Stimulated activated CD8-positive, alpha-beta memory T cell treated with anti-CD3 and anti-CD28 coated beads, Interleukin-2, amount 100 ng/mL, for 48 hours (primary cell): ENCODE results near the gene ERRFI1.

Experiments
- DNase-seq, 2 donors: peaks; one replicate each; pipeline ENCODE4 v3.0.0-alpha.2; 2020; ENCODE audit warnings: low read depth in 2 of 2

ERRFI1 gene

DNA sequence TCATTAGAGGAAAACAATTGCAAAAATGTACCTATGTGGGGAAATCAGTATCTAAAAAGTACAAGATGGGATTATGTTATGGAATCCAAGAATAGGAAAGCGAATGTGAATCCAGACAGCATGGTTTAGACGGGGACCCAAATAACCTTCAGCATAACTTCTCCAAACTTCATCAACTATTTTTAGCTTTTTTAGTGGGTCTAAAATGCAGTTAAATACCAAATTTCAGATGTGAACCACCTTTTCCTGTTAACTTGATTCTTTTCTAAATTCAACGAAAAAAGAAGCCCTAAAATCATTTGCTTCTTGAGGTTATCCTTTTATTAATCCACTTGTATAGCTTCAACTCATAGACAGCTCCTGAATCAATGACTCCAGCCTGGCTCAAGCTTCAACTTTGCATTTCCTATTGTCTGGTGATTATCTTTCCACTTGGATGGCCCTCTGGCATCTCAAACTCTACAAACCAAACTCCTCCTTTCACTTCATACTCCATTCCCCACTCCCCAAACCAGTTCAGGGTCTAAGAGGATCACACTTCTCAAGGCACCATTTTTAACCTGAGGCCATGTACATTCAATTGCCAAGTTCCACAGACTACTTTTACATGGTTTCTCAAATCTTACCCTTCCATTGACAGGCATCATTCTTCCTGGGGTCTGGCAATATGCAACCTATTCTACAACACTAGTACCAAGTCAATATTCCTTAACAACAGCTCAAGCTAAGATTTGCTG, 7.4 kb downstream of the ERRFI1 start:
- DNase-seq: no peak

- no peak for DNase-seq
Measured at GRCh38 chr1:8017495-8018197, 8.5 kb downstream of the ERRFI1 start.

DNA sequence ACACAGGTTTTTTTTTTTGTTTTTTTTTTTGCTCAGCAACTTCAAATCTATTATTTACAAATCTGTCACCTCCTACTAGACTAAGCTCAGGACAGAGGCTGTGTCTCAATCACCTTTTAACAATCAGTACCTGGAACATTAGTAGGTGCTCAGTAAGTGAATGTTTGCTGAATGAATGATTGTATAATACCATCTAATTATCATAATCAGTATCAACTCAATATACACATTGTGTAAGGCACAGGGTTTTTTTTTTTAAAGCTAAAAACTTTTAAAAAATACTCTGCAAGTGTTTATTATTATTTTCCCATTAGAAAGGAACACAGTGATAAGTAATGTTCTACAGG, 9.2 kb downstream of the ERRFI1 start:
- no peak for DNase-seq

DNA sequence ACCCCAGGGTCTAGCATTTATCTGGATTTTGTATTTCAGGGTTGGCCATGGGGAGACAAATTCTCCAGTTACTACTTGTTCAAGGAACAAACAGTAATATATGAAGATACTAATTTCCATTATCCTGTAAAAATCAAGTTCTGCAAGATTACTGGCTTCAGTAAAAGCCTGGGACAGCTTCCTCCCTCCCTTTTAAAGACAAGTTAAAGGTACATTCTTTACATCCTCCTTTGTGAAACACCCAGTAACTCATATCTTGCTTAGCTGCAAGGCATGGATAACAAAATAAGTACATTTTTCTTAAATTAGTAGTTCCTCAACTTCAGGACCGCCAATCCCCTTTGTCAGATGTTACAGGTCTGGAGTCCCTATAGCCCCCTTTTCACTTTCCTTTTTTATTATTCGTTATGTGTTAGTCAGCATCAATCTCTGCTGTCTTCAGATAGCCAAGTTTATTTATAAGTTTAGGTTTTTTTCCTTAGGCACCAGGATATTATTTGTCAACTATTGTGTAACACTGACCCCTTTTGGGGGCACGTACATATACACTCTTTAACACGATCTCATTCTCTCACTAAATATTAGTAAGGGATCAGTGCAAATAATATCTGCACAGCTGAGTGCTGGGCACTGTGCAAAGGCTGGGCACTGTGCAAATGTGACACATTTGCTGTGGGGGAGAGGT, 9.8 kb downstream of the ERRFI1 start:
- DNase-seq: no peak

DNA sequence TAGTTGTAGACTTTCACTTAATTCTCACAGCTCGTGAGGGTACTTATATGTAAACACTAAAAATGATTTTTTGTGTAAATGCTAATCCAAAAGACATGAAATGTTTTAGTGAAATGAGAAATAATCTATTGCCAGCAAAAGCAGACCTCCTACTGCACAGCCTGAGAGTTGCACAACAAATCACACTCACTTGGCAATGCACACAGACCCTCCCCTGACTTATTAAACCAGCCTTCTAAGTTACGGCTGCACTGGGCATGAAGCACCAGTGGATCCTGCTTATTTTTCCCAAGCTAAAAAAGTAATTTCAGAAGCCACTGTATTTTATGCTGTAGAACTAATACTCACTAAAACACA, 10.3 kb downstream of the ERRFI1 start:
- no peak for DNase-seq

DNA sequence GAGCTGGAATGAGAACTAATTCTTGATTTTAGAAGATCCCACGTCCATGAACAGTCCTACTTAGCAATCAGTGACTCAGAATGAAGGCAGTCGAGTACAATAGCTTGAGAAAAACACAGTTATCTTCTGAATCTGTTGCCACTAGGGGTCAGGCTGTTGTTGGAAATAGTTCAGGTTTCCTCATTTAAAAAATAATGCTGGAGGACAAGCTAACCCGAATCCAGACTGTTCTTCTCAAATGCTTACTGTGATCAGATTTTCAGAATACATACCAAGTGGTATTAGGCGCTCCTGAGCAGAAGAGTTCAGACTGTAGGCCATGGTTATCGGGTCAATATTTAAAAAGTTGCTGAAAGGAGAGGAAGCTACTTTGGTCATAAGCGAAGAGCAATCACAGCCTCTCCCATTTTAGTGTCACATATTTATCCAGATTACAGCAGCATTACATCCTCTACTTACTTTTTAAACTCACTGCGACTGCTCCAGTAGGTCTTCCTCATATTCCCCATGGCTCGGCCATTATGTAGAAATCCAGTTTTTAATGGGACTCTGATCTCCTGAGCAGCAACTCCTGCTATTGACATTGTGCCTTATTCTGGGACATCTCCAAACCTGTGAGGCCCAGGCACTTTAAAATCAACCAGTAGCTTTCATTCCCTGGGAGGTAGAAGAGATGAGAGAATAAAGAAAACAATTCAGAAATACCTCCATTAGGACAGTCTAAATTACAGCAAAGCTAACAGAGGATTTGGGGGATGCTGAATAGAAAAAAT, 10.9 kb downstream of the ERRFI1 start:
- DNase-seq: no peak

GRCh38 chr1:8014381-8014988, 11.6 kb downstream of the ERRFI1 start:
- DNase-seq: no peak

GRCh38 chr1:8013800-8014199, 12.3 kb downstream of the ERRFI1 start:
- no peak for DNase-seq

DNA sequence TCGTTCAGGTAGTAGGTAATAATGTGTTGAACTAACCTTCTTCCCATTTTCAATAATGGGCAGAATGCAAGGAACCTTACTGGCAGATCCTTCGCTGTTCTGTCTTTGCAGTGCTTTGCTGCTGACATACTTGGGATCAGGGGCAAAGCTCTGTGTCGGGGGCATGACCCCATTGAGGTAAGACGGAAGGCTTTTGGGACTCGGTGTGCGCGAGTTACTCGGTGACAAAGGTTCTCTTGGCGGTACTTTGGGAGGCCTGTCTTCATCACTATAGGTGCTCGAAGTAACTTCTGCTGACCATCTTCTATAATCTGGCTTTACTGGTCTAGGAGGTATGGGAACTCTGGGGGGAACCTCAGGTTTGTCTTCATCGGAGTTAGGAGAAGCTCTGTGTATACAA, 12.7 kb downstream of the ERRFI1 start:
- no peak for DNase-seq

DNA sequence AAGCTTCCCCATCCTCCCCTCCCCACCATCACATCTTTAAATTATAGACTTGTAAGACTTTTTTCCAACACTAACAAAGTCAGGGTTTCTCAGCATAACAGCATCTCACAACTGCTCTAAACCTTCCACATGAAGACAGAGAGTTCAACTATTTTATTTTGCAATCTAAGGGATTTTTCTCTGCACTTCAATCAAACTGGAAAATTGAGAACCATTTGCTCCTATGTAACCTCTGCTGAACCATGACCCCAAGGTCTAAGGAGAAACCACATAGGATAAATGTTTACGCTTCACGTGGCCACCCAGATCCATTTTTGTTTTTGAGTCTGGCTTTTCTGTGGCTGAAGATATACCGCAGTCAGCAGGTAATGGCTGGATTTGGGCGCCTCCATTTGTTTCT, 13.2 kb downstream of the ERRFI1 start:
- DNase-seq: no peak

DNA sequence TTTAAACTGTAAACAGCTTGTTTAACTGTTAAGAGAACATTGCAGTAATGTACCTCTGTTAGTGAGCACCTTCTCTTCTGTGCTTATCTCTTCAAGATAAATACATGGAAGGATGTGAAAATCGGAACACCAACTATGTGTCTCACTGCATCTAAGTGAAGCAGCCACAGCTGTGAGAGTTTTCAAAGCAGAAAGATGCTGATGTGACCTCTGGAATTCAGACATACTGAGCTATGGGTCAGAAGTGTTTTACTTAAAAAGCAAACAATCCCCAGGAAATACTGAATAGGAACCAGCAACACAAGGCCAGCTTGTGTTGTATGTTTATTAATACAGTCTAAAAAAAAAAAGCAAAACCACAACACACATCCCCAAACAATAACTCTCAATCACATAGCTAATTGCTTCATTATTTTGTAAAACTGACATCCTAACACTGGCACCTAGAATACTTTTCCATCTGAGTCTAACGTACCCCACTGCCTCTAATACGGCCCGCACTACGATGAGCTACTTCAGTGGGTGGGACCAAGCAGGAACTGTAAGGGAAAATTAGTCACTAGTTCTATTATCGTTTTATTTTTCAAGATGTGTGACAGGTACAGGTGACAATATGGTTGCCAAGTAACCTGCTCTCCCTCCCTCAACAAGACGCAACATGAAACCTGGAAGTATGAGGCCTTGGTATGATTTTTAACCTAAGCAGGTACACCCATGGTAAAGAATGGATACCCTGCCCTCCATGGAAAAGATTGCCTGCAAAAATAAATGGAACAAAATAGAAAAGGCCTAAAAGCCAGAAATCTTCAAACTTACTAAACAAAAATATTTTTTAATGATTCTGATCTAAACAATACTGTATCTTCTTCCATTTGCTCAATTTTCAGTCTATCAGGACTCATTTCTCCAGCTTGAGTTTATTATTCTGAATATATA, 13.9 kb downstream of the ERRFI1 start:
- DNase-seq: no peak

GRCh38 chr1:8011016-8011415, 15.1 kb downstream of the ERRFI1 start:
- DNase-seq: no peak

DNA sequence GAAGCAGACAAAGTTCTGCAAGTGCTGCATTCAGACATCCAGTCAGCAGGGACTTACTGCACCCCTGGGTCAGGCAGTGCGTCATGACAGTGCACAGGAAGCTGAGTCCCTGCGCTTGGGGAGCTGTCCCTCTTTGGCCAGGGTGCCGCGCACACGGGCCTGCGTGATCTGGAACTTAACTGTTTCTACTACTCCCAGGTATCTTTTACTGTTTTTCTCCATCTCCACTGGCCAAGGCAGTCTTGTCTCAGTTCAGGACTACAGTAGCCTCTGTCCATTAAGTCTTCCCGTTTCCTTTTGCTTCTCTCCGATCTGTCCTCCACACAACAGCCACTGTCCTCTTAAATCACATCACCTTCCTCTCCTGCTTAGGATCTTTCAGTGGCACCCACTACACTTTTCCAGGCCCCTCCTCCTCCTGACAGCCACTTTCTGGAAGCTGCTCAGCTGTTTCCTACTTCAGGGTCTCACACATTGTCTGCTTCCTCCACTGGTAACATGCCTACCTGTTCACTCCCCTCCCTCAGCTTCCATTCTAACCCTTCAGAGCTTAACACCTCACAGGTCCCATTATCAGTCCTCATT, 15.9 kb downstream of the ERRFI1 start:
- no peak for DNase-seq

DNA sequence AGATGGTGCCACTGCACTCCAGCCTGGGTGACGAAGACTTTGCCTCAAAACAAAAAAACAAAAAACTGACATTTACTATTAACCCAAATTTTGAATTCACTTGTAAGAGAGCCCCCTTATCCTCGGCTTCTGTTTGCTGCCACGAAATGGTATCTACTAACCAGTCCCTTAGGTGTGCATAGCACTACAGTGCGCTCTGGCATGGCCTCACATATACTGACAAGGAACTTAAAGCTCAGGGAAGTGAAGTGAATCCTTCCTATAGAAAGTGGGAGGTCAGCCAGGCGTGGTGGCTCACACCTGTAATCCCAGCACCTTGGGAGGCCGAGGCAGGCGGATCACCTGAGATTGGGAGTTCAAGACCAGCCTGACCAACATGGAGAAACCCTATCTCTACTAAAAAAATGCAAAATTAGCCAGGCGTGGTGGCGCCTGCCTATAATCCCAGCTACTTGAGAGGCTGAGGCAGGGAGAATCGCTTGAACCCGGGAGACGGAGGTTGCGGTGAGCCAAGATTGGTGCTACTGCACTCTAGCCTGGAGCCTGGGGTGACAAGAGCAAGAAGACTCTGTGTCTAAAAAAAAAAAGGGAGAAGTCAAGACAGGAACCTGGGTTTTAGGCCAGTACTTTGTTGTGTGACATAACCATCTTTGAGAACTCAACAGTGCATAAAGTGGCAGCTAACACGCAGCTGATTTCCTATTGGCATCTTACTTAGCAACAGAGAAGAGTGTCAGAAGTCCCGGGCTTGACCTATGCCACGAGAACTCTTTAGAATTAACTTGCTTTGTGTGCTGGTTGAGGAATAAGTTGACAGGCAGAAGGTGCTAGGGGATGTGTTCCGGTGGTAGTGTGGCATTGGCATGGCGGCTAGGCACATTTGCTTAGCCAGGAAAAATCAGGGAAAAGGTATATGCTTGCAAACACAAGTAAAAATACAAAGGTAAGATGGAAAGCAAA, 16.8 kb downstream of the ERRFI1 start:
- no peak for DNase-seq

DNA sequence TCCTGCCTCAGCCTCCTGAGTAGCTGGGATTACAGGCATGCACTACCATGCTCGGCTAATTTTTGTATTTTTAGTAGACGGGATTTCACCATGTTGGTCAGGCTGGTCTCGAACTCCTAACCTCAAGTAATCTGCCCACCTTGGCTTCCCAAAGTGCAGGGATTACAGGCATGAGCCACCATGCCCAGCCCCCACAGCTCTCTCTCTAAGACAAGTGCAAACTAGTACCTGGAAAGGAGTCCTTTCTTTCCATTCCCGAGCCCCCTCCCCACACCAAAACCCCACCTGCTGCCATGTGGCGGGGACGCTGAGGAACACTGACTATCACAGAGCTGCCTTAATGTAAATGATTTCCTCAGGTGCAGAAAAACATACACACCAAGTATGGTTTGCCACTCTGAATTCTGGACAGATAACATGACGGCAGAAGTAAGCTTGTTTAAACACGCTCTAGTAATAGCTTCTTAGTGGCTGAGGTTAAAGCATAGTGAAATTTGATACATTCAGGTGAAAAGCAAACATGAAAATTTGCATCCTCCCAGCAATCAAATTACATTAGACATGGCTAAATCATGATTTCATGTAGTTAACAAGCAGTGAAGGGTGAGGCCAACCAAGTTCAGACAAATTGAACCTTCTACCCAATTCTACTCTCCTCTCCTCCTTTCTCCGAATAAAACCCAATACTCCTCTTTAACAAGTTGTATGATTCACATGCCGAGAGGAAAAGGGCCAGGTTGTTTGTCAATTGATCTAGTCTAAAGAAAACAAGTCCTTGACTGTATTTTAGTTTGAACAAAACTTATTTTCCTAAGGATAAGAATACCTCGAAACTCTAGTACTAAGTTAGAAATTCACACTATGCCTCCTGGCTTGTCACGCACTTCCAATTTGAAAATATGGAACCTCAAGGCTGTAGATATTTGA, 19.8 kb downstream of the ERRFI1 start:
- DNase-seq: no peak

DNA sequence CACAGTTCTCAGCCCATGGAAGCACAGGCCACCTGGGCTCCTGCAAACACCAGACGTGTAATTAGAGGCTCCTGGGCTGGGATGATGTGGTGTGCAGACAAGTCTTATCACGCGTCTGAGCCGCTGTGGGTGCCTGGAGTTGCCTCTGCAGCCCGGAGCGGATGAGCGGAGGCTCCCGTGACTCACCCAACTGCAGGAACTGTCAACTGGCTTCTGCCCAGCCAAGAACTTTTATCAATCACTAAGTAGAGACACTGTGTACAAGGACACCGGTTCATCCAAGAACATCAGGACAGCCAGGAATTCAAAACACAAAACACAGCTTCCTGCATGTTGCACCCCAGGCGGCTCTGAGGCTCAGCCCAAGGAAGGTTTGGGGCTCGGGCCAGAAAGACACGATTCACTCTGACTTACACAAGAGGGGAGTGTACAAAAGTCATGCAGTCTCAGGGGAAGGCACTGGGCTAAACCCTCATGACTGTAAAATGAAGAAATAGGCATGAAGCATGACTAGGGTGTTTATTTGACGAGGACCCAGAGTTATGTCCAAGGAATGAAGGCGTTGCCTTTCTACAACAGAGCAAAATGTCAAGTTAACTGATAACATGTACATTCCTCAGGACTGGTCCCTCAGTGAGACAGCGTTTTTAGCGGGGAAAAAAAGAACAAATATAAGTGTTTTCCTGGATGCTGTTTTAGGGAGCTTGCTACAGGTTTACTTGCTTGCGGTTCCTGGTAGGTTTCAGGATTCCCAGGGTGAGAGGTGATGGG, 21.1 kb downstream of the ERRFI1 start:
- no peak for DNase-seq

DNA sequence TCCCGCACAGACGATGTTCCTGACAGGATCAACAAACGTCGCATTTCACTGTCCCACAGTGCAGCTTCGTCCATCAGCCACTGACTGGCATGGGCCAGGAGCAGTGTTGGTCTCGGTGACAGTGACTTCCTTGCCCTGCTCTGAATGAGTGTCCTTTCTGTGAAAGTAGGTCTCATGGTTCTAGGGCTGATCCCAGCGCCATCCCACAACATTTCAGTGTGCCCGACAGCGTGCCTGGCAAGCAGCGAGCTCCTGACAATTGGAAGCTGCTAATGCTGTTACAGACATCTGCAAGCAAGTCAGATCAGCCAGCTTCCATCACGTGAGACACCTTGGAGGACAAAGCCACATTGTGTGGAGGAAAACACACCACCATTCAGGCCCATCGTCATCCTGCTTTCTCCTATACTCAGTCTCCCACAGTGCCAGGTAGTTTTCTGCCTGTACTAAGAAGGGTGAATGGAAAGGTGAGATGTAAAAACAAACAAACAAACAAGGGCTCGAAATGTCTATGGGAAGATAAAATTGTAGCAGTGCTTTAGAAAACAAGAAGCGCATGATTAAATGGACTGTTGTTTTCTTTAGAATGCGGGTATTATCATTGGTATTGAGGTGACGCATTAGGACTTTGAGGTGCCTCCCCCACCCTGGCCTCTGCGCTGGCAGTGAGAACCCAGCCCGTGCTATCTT, 21.9 kb downstream of the ERRFI1 start:
- DNase-seq: no peak
